H9 (cell line): ENCODE results near the gene BRSK2. TPM values are rescaled to one million over a fixed set of nuclear protein-coding genes. Genes with fewer than 3 reads are reported as not detected.
"Not testable (repeated sequence)": the region's sequence is repeated elsewhere in the genome, so short reads cannot be mapped to it uniquely, and the experiment has no call there.

ENCODE experiments used
- DNase-seq: peaks from one replicate; pipeline ENCODE4 v3.0.0-alpha.2; 2017
- H2AFZ ChIP-seq: one replicate; pipeline ENCODE4 v1.6.1; 2013; ENCODE audit warnings: mild to moderate bottlenecking, low read length, control low read depth, moderate library complexity
- H2AK5ac ChIP-seq: 2 replicates; pipeline ENCODE4 v1.6.1; 2013; ENCODE audit warnings: low read length, control low read depth, mixed read lengths; ENCODE audit not compliant: insufficient read length
- H2BK120ac ChIP-seq: one replicate; pipeline ENCODE4 v1.6.1; 2013; ENCODE audit warnings: low read depth, mild to moderate bottlenecking, low read length, control low read depth, inconsistent platforms; ENCODE audit not compliant: poor library complexity, severe bottlenecking
- H2BK12ac ChIP-seq: 2 replicates; pipeline ENCODE4 v1.6.1; 2013; ENCODE audit warnings: low read length, control low read depth, mixed read lengths, low read depth; ENCODE audit not compliant: insufficient read length
- H2BK15ac ChIP-seq: 2 replicates; pipeline ENCODE4 v1.6.1; 2013; ENCODE audit warnings: low read depth, low read length, control low read depth
- H2BK20ac ChIP-seq: one replicate; pipeline ENCODE4 v1.6.1; 2013; ENCODE audit warnings: low read depth, mild to moderate bottlenecking, low read length, control low read depth, inconsistent platforms; ENCODE audit not compliant: poor library complexity, severe bottlenecking
- H2BK5ac ChIP-seq: 2 replicates; pipeline ENCODE4 v1.6.1; 2013; ENCODE audit warnings: low read length, control low read depth, mixed read lengths; ENCODE audit not compliant: insufficient read length
- H3K14ac ChIP-seq: 2 replicates; pipeline ENCODE4 v1.6.1; 2013; ENCODE audit warnings: low read length, control low read depth; ENCODE audit not compliant: insufficient read depth
- H3K18ac ChIP-seq: 2 replicates; pipeline ENCODE4 v1.6.1; 2013; ENCODE audit warnings: low read depth, mild to moderate bottlenecking, mixed read lengths, low read length, control low read depth; ENCODE audit not compliant: insufficient read length
- H3K23ac ChIP-seq: 2 replicates; pipeline ENCODE4 v1.6.1; 2013; ENCODE audit warnings: low read length, control low read depth, mixed read lengths, low read depth; ENCODE audit not compliant: insufficient read length
- H3K23me2 ChIP-seq: 2 replicates; pipeline ENCODE4 v1.6.1; 2013; ENCODE audit warnings: low read depth, mild to moderate bottlenecking, mixed read lengths, low read length, control low read depth; ENCODE audit not compliant: insufficient read length, poor library complexity, severe bottlenecking
- H3K27ac ChIP-seq: 2 replicates; pipeline ENCODE4 v1.5.1; 2013; ENCODE audit warnings: low read length, control low read depth, mixed read lengths, low read depth; ENCODE audit not compliant: insufficient read length
- H3K27me3 ChIP-seq: 2 replicates; pipeline ENCODE4 v1.6.1; 2013; ENCODE audit warnings: low read length, control low read depth, inconsistent platforms; ENCODE audit not compliant: insufficient read depth
- H3K4ac ChIP-seq: 2 replicates; pipeline ENCODE4 v1.6.1; 2013; ENCODE audit warnings: low read depth, mild to moderate bottlenecking, control low read depth, inconsistent platforms, low read length, moderate library complexity
- H3K4me1 ChIP-seq: 2 replicates; pipeline ENCODE4 v1.6.1; 2013; ENCODE audit warnings: low read length, control low read depth, inconsistent platforms; ENCODE audit not compliant: insufficient read depth
- H3K4me2 ChIP-seq: 2 replicates; pipeline ENCODE4 v1.6.1; 2013; ENCODE audit warnings: low read length, control low read depth, mixed read lengths; ENCODE audit not compliant: insufficient read length, insufficient read depth
- H3K56ac ChIP-seq: 2 replicates; pipeline ENCODE4 v1.6.1; 2013; ENCODE audit warnings: low read depth, mild to moderate bottlenecking, mixed read lengths, low read length, control low read depth; ENCODE audit not compliant: insufficient read length
- H3K79me1 ChIP-seq: 2 replicates; pipeline ENCODE4 v1.6.1; 2013; ENCODE audit warnings: low read depth, mild to moderate bottlenecking, moderate library complexity, low read length, control low read depth, inconsistent platforms; ENCODE audit not compliant: insufficient read depth, poor library complexity, severe bottlenecking
- H3K79me2 ChIP-seq: 2 replicates; pipeline ENCODE4 v1.6.1; 2013; ENCODE audit warnings: low read length, control low read depth, inconsistent platforms; ENCODE audit not compliant: insufficient read depth
- H3K9ac ChIP-seq: 2 replicates; pipeline ENCODE4 v1.6.1; 2013; ENCODE audit warnings: low read length, control low read depth, mixed read lengths; ENCODE audit not compliant: insufficient read length; ENCODE audit errors: extremely low read depth
- H3K9me3 ChIP-seq: one replicate; pipeline ENCODE4 v1.6.1; 2013; ENCODE audit warnings: low read depth, low read length, inconsistent platforms; ENCODE audit not compliant: control insufficient read depth
- H3T11ph ChIP-seq: one replicate; pipeline ENCODE4 v1.6.1; 2013; ENCODE audit warnings: mild to moderate bottlenecking, low read length, control low read depth, inconsistent platforms
- H4K20me1 ChIP-seq: one replicate; pipeline ENCODE4 v1.6.1; 2013; ENCODE audit not compliant: control insufficient read depth, insufficient read length, insufficient read depth
- H4K5ac ChIP-seq: 2 replicates; pipeline ENCODE4 v1.6.1; 2013; ENCODE audit warnings: low read depth, mild to moderate bottlenecking, mixed read lengths, low read length, control low read depth; ENCODE audit not compliant: insufficient read length
- H4K8ac ChIP-seq: replicated peaks from 2 replicates; pipeline ENCODE4 v1.6.1; 2013; ENCODE audit warnings: low read length, control low read depth, mixed read lengths, low read depth; ENCODE audit not compliant: insufficient read length
- H4K91ac ChIP-seq: 2 replicates; pipeline ENCODE4 v1.6.1; 2013; ENCODE audit warnings: low read depth, mild to moderate bottlenecking, moderate library complexity, mixed read lengths, low read length, control low read depth; ENCODE audit not compliant: insufficient read length
- H3K27ac Mint-ChIP-seq, 3 experiments: 2 replicates in 2 of 3; 3 replicates in 1 of 3; pipeline ENCODE4 v1.8.0; 2020 to 2021; ENCODE audit warnings: mixed read lengths in 3 of 3, mild to moderate bottlenecking in 1 of 3, moderate library complexity in 1 of 3
- H3K27me3 Mint-ChIP-seq: 2 replicates; pipeline ENCODE4 v1.8.0; 2021; ENCODE audit warnings: low read depth, mild to moderate bottlenecking, moderate library complexity, mixed read lengths
- H3K36me3 Mint-ChIP-seq, 3 experiments: 2 replicates in 2 of 3; 3 replicates in 1 of 3; pipeline ENCODE4 v1.8.0; 2020 to 2021; ENCODE audit warnings: low read depth in 3 of 3, mixed read lengths in 3 of 3; ENCODE audit not compliant: insufficient read depth in 1 of 3
- H3K4me1 Mint-ChIP-seq, 2 experiments: 2 replicates each; pipeline ENCODE4 v1.8.0; 2020; ENCODE audit warnings: mixed read lengths in 2 of 2
- H3K4me3 Mint-ChIP-seq, 2 experiments: 2 replicates in 1 of 2; 3 replicates in 1 of 2; pipeline ENCODE4 v1.8.0; 2020 to 2021; ENCODE audit warnings: mild to moderate bottlenecking in 2 of 2, mixed read lengths in 2 of 2, moderate library complexity in 1 of 2
- H3K9me3 Mint-ChIP-seq, 2 experiments: 2 replicates in 1 of 2; 3 replicates in 1 of 2; pipeline ENCODE4 v1.8.0; 2020; ENCODE audit warnings: mild to moderate bottlenecking in 2 of 2, mixed read lengths in 2 of 2, moderate library complexity in 1 of 2
- CTCF ChIP-seq: fragments of 200-600 bp; sonication (generic); conservative IDR thresholded peaks from 3 replicates; pipeline ENCODE4 v1.8.0; 2021; ENCODE audit warnings: antibody characterized with exemption, mild to moderate bottlenecking
- WGBS: extraction: QIAGEN DNeasy Blood & Tissue Kit; methylation state at CpG from one replicate; pipeline ENCODE4 v1.1.7; 2013; ENCODE audit warnings: missing lambda C conversion rate, low lambda C conversion rate, mixed read lengths; ENCODE audit not compliant: insufficient read length; ENCODE audit errors: extremely low coverage; 5-methylcytosine and 5-hydroxymethylcytosine counted together
- total RNA-seq: library from RNA; stranded (reverse); gene quantifications from 2 replicates; pipeline ENCODE4 v1.2.1, GENCODE V29; 2021

Gene BRSK2
- total RNA-seq, 1 experiment from 2014 or later = 28.4 TPM

GRCh38 chr11:1415631-1416030, 25.9 kb downstream of the BRSK2 start:
- Histone ChIP-seq H3K79me1 (peaks cover 8% of the 10 kb centered on the region), H4K8ac (no peak overlapping the region), H2BK5ac (no peak overlapping the region), H4K5ac (no peak overlapping the region), H2BK15ac (no peak overlapping the region), H3T11ph (no peak overlapping the region), H3K4me2 (no peak overlapping the region), H3K27ac (no peak overlapping the region), H4K91ac (no peak overlapping the region), H2AK5ac (no peak overlapping the region), H3K9me3 (peaks cover 29% of the 10 kb centered on the region), H2BK12ac (no peak overlapping the region), H2BK120ac (no peak overlapping the region), H2BK20ac (no peak overlapping the region), H3K27me3 (no peaks in the 10 kb centered on the region), H2AFZ (no peak overlapping the region), H3K56ac (no peak overlapping the region), H3K9ac (no peak overlapping the region), H3K18ac (no peak overlapping the region), H3K23ac (no peak overlapping the region), H3K14ac (no peak overlapping the region), H3K23me2 (no peaks in the 10 kb centered on the region), H3K4me1 (no peaks in the 10 kb centered on the region), H4K20me1 (no peaks in the 10 kb centered on the region), H3K79me2 (peaks cover 3% of the 10 kb centered on the region; the same call in 1 of the 2 replicates), H3K4ac (no peak overlapping the region)
- peaks cover 55 to 65% of the 10 kb centered on the region in 2 experiments for H3K9me3 Mint-ChIP-seq
- no peak for DNase-seq
- no peak overlapping the region for H3K27ac Mint-ChIP-seq
- no peak overlapping the region for H3K4me3 Mint-ChIP-seq
- no peaks in the 10 kb centered on the region for H3K4me1 Mint-ChIP-seq
- whole genome bisulfite sequencing = no CpG with 5 or more reads among the region's 7 CpGs
- H3K27me3 Mint-ChIP-seq = peaks cover 10% of the 10 kb centered on the region
- no peak for TF ChIP-seq CTCF
- peaks cover 31 to 46% (median 37%) of the 10 kb centered on the region in 3 experiments for H3K36me3 Mint-ChIP-seq

- H3K23ac ChIP-seq, H3K79me2 ChIP-seq, H3K9ac ChIP-seq, H3T11ph ChIP-seq, DNase-seq, H3K4me1 Mint-ChIP-seq, H3K18ac ChIP-seq, H3K14ac ChIP-seq, H3K27ac Mint-ChIP-seq, H2AFZ ChIP-seq, H3K56ac ChIP-seq, H4K20me1 ChIP-seq, H3K4ac ChIP-seq, H4K5ac ChIP-seq, H3K4me2 ChIP-seq, H3K23me2 ChIP-seq, H2BK12ac ChIP-seq, H2AK5ac ChIP-seq, H3K79me1 ChIP-seq, H2BK5ac ChIP-seq, H2BK20ac ChIP-seq, H3K27me3 ChIP-seq, H4K8ac ChIP-seq, H2BK15ac ChIP-seq, H3K27ac ChIP-seq, H4K91ac ChIP-seq, H3K4me3 Mint-ChIP-seq, H3K4me1 ChIP-seq, H2BK120ac ChIP-seq: not testable (repeated sequence)
- H3K36me3 Mint-ChIP-seq = peaks cover 31 to 46% (median 35%) of the 10 kb centered on the region in 3 experiments
- WGBS = no CpG with 5 or more reads among the region's 1 CpG
- H3K9me3 ChIP-seq = peaks cover 29% of the 10 kb centered on the region
- peaks cover 10% of the 10 kb centered on the region for H3K27me3 Mint-ChIP-seq
- H3K9me3 Mint-ChIP-seq = peaks cover 52 to 62% of the 10 kb centered on the region in 2 experiments
These were observed 28.6 kb downstream of the BRSK2 start for GRCh38 chr11:1418192-1418795.
